ENCODE results near the gene CBLN4.

DNA sequence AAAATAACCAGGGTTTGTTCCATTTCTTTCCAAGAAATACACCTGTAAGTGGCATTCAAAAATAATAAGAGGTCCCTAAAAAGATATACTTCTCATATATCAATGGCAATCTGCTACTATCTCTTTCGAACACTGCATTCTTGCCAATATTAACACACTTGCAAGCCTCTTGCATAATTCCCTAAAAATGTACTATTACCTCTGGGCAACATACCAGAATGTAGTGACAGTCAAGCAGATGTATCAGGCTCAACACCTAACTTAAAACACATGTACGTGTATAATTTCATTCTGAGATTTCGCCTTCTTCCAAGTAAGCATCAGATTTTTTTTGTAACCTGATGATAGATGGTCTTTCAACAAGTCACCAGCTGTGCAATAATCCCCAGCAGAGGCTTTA, 3.4 kb downstream of the CBLN4 start:
- TF ChIP-seq, protein P1, sequence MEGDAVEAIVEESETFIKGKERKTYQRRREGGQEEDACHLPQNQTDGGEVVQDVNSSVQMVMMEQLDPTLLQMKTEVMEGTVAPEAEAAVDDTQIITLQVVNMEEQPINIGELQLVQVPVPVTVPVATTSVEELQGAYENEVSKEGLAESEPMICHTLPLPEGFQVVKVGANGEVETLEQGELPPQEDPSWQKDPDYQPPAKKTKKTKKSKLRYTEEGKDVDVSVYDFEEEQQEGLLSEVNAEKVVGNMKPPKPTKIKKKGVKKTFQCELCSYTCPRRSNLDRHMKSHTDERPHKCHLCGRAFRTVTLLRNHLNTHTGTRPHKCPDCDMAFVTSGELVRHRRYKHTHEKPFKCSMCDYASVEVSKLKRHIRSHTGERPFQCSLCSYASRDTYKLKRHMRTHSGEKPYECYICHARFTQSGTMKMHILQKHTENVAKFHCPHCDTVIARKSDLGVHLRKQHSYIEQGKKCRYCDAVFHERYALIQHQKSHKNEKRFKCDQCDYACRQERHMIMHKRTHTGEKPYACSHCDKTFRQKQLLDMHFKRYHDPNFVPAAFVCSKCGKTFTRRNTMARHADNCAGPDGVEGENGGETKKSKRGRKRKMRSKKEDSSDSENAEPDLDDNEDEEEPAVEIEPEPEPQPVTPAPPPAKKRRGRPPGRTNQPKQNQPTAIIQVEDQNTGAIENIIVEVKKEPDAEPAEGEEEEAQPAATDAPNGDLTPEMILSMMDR (IDR thresholded peaks at IDR 0.05 in 4 of 5, conservative IDR thresholded peaks at IDR 0.05 in 1 of 5), result no peak
- no peak for TF ChIP-seq POLR2A (IDR thresholded peaks at IDR 0.05)

Data from gastrocnemius medialis (tissue), 4 donors.